D721Med (cell line): Measurements from ENCODE around the gene RBBP9.
A peak's percentile ranks its signal among the peaks of the same experiment; 100 is the strongest.
"Not testable (repeated sequence)": the region's sequence is repeated elsewhere in the genome, so short reads cannot be mapped to it uniquely, and the experiment has no call there.

ENCODE experiments used
- DNase-seq: peaks from one replicate; pipeline ENCODE4 v3.0.0; 2011; ENCODE audit warnings: low spot score; ENCODE audit not compliant: insufficient read length
- FAIRE-seq: peaks from 2 replicates; lab custom pipeline; 2011; peaks lifted over from hg19 to GRCh38; lab: Jason Lieb, UNC
- CTCF ChIP-seq: IDR thresholded peaks from 2 replicates; pipeline ENCODE4 v1.5.1; 2012; ENCODE audit warnings: mild to moderate bottlenecking, control low read depth; ENCODE audit not compliant: insufficient read depth; ENCODE audit errors: missing control alignments

RBBP9 gene

GRCh38 chr20:18507218-18508191, 10.5 kb upstream of the RBBP9 start, which contains the start of gene SEC23B:
Gene SEC23B (plus strand): TSS chr20:18507940. CDS start chr20:18510836, 2,896 bp downstream.
- no peak for TF ChIP-seq CTCF
- FAIRE-seq (no peak), DNase-seq (peak; percentile 53)

- no peak for FAIRE-seq
- TF ChIP-seq CTCF: no peak
- DNase-seq: no peak
These were observed 9.7 kb upstream of the RBBP9 start for GRCh38 chr20:18506744-18507143.

DNA sequence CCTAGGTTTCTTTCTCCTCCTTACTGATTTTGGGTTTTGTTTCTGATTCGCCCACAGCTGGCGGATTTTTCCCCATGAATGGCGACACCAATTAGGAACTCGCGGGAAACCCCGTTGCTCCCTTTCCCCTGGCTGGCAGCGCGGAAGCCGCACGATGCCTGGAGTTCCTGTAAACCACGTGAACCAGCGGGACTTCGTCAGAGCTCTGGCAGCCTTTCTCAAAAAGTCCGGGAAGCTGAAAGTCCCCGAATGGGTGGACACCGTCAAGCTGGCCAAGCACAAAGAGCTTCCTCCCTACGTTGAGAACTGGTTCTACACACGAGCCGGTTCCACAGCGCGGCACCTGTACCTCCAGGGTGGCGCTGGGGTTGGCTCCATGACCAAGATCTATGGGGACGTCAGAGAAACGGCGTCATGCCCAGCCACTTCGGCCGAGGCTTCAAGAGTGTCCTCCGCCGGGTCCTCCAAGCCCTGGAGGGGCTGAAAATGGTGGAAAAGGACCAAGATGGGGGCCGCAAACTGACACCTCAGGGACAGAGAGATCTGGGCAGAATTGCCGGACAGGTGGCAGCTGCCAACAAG, 7.5 kb upstream of the RBBP9 start:
- no peak for TF ChIP-seq CTCF
- DNase-seq: no peak
- no peak for FAIRE-seq

DNA sequence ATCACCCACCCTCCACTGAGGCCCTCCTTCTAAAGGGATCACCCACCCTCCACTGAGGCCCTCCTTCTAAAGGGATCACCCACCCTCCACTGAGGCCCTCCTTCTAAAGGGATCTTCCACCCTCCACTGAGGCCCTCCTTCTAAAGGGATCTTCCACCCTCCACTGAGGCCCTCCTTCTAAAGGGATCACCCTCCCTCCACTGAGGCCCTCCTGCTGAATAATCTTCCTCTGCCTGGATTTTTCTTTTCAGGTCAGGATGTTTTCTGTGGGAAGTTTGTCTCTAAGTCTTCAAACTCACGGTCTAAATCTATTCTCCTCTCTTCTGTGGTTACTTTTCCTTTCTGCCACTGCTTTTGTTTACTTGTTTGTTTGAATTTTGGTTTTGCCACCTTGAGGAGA, 4.6 kb upstream of the RBBP9 start:
- DNase-seq, FAIRE-seq: not testable (repeated sequence)

DNA sequence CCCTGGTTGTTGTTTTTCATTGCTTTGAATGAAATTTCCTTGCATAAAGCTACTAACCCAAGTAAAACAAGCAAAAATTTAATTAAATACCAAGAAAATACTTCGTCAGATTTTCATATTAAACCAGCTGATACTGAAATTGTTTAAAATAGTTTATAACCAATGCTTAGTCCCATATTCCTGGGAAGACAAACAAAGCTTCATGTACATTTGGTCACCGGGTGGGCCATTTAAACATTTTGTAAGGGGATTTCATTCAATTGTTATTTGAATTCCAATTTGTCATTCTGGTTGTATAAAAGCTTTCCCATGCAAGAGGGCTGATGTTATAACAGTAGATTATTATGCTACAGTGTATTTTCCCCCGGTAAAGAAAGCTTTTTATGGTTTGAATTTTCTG, 578 bp upstream of the RBBP9 start:
- TF ChIP-seq CTCF: no peak
- DNase-seq (no peak), FAIRE-seq (no peak)

GRCh38 chr20:18496042-18496441, 983 bp downstream of the RBBP9 start:
- TF ChIP-seq CTCF: no peak
- DNase-seq (no peak), FAIRE-seq (no peak)

GRCh38 chr20:18488301-18488700, 8.7 kb downstream of the RBBP9 start:
- no peak for TF ChIP-seq CTCF
- FAIRE-seq: no peak

More at GRCh38 chr20:18488301-18488700, 8.7 kb downstream of the RBBP9 start:
- no peak for DNase-seq
